ENCODE results near the gene GRIK2. TPM values are rescaled to one million over a fixed set of nuclear protein-coding genes. Genes with fewer than 3 reads are reported as not detected.

The GRIK2 gene
- total RNA-seq, 6 experiments from 2014 or later, result 25.0 to 33.3 (median 28.3) TPM

- Mint-ChIP-seq H3K27me3 (ENCODE audit: insufficient read depth) (no peaks in the 10 kb centered on the region), H3K27ac (no peak overlapping the region), H3K4me1 (ENCODE audit: low read depth) (peaks cover 3% of the 10 kb centered on the region; the same call in 1 of the 2 replicates), H3K9me3 (no peaks in the 10 kb centered on the region), H3K4me3 (no peak overlapping the region), H3K36me3 (ENCODE audit: low read depth) (no peaks in the 10 kb centered on the region)
- TF ChIP-seq CTCF (IDR thresholded peaks at IDR 0.05), result no peak
- DNase-seq, result no peak
These were observed 312.4 kb downstream of the GRIK2 start for GRCh38 chr6:101705866-101706265.

GRCh38 chr6:101706576-101706975 lies 313.1 kb downstream of the GRIK2 start:
- no peaks in the 10 kb centered on the region for H3K27me3 Mint-ChIP-seq (ENCODE audit: insufficient read depth)
- no peak overlapping the region for H3K27ac Mint-ChIP-seq
- TF ChIP-seq CTCF (IDR thresholded peaks at IDR 0.05), result no peak
- no peak for DNase-seq
- H3K9me3 Mint-ChIP-seq, result no peaks in the 10 kb centered on the region
- no peak overlapping the region for H3K4me3 Mint-ChIP-seq
- H3K4me1 Mint-ChIP-seq (ENCODE audit: low read depth), result no peaks in the 10 kb centered on the region
- no peaks in the 10 kb centered on the region for H3K36me3 Mint-ChIP-seq (ENCODE audit: low read depth)

GRCh38 chr6:101711518-101711917 lies 318.0 kb downstream of the GRIK2 start:
- no peaks in the 10 kb centered on the region for H3K27me3 Mint-ChIP-seq (ENCODE audit: insufficient read depth)
- no peaks in the 10 kb centered on the region for H3K9me3 Mint-ChIP-seq
- no peak for TF ChIP-seq CTCF (IDR thresholded peaks at IDR 0.05)
- H3K36me3 Mint-ChIP-seq (ENCODE audit: low read depth), result no peaks in the 10 kb centered on the region
- DNase-seq, result no peak
- H3K4me1 Mint-ChIP-seq (ENCODE audit: low read depth), result no peaks in the 10 kb centered on the region
- no peak overlapping the region for H3K27ac Mint-ChIP-seq
- no peak overlapping the region for H3K4me3 Mint-ChIP-seq

GRCh38 chr6:101716387-101716786 lies 322.9 kb downstream of the GRIK2 start:
- no peaks in the 10 kb centered on the region for H3K27me3 Mint-ChIP-seq (ENCODE audit: insufficient read depth)
- no peaks in the 10 kb centered on the region for H3K36me3 Mint-ChIP-seq (ENCODE audit: low read depth)
- no peak for DNase-seq
- H3K4me1 Mint-ChIP-seq (ENCODE audit: low read depth), result peaks cover 8% of the 10 kb centered on the region; the same call in 1 of the 2 replicates
- H3K9me3 Mint-ChIP-seq, result no peaks in the 10 kb centered on the region
- H3K4me3 Mint-ChIP-seq, result no peak overlapping the region
- H3K27ac Mint-ChIP-seq, result no peak overlapping the region
- TF ChIP-seq CTCF (IDR thresholded peaks at IDR 0.05), result no peak

GRCh38 chr6:101716810-101717209 lies 323.3 kb downstream of the GRIK2 start:
- H3K36me3 Mint-ChIP-seq (ENCODE audit: low read depth), result no peaks in the 10 kb centered on the region
- H3K27me3 Mint-ChIP-seq (ENCODE audit: insufficient read depth), result no peaks in the 10 kb centered on the region
- no peak for TF ChIP-seq CTCF (IDR thresholded peaks at IDR 0.05)

GRCh38 chr6:101719521-101719920 lies 326.0 kb downstream of the GRIK2 start:
- no peak for TF ChIP-seq CTCF (IDR thresholded peaks at IDR 0.05)
- Mint-ChIP-seq H3K4me3 (no peak overlapping the region), H3K27ac (no peak overlapping the region), H3K27me3 (ENCODE audit: insufficient read depth) (no peaks in the 10 kb centered on the region), H3K4me1 (ENCODE audit: low read depth) (peaks cover 37% of the 10 kb centered on the region), H3K36me3 (ENCODE audit: low read depth) (no peaks in the 10 kb centered on the region), H3K9me3 (no peaks in the 10 kb centered on the region)
- no peak for DNase-seq

More at GRCh38 chr6:101716810-101717209, 323.3 kb downstream of the GRIK2 start:
- no peak overlapping the region for H3K4me3 Mint-ChIP-seq
- H3K4me1 Mint-ChIP-seq (ENCODE audit: low read depth), result peaks cover 10% of the 10 kb centered on the region
- H3K27ac Mint-ChIP-seq, result no peak overlapping the region
- DNase-seq, result no peak
- H3K9me3 Mint-ChIP-seq, result no peaks in the 10 kb centered on the region
